Measurements from ENCODE around the gene TRIP10.

TRIP10 gene

GRCh38 chr19:6709549-6709948 lies 29.9 kb upstream of the TRIP10 start (continued):
- TF ChIP-seq, protein P1, sequence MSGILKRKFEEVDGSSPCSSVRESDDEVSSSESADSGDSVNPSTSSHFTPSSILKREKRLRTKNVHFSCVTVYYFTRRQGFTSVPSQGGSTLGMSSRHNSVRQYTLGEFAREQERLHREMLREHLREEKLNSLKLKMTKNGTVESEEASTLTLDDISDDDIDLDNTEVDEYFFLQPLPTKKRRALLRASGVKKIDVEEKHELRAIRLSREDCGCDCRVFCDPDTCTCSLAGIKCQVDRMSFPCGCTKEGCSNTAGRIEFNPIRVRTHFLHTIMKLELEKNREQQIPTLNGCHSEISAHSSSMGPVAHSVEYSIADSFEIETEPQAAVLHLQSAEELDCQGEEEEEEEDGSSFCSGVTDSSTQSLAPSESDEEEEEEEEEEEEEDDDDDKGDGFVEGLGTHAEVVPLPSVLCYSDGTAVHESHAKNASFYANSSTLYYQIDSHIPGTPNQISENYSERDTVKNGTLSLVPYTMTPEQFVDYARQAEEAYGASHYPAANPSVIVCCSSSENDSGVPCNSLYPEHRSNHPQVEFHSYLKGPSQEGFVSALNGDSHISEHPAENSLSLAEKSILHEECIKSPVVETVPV (CRISPR knock-in tag; IDR thresholded peaks at IDR 0.05) = no peak
- no peak for TF ChIP-seq ZC3H10 (CRISPR knock-in tag; IDR thresholded peaks at IDR 0.05)

DNA sequence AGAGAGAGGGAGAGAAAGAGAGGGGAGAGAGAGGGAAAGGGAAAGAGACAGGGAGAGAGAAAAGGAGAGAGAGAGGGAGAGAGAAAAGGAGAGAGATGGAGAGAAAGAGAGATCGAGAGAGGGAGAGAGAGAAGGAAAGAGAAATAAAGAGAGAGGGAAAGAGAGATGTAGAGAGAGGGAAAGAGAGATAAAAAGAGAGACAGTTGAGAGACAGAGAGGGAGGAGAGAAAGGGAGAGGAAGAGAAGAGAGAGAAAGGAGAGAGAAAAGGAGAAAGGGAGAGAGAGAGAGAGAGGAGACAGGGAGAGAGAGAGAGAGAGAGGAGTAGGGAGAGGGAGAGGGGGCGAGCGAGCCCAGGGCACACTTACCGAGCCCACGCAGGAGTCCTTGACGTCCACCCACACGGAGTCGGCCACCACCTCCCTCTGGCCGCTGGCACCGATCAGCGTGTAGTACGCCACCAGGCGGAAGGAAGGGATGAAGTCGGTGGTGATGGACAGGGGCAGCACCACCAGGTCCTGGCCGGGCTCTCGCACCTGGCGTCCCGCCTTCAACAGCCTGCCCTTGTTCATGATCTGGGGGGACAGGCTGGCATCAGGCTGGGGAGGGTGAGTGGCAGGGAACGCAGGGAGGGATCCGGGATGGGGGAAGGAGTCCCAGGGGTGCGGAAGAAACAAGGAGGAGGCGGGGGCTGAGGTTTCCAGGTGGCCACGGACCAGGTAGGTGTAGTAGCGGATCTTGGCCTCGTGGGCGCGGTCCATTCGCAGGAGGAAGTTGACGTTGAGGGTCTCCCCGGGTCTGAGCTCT lies 29.0 kb upstream of the TRIP10 start:
- TF ChIP-seq, protein P2, sequence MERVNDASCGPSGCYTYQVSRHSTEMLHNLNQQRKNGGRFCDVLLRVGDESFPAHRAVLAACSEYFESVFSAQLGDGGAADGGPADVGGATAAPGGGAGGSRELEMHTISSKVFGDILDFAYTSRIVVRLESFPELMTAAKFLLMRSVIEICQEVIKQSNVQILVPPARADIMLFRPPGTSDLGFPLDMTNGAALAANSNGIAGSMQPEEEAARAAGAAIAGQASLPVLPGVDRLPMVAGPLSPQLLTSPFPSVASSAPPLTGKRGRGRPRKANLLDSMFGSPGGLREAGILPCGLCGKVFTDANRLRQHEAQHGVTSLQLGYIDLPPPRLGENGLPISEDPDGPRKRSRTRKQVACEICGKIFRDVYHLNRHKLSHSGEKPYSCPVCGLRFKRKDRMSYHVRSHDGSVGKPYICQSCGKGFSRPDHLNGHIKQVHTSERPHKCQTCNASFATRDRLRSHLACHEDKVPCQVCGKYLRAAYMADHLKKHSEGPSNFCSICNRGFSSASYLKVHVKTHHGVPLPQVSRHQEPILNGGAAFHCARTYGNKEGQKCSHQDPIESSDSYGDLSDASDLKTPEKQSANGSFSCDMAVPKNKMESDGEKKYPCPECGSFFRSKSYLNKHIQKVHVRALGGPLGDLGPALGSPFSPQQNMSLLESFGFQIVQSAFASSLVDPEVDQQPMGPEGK (CRISPR knock-in tag; IDR thresholded peaks at IDR 0.05; ENCODE audit: borderline replicate concordance) = no peak
- TF ChIP-seq ZFP3 (CRISPR knock-in tag; IDR thresholded peaks at IDR 0.05) = no peak
- TF ChIP-seq TSHZ2 (CRISPR knock-in tag; IDR thresholded peaks at IDR 0.05) = no peak
- TF ChIP-seq BACH2 (CRISPR knock-in tag; IDR thresholded peaks at IDR 0.05; ENCODE audit: borderline replicate concordance) = no peak
- ATAC-seq = 0 out of 3 replicates have a peak, but pooled peaks have one; percentile 29

GRCh38 chr19:6711078-6711361 lies 28.5 kb upstream of the TRIP10 start:
- TF ChIP-seq ISL1 (CRISPR knock-in tag; IDR thresholded peaks at IDR 0.05) (no peak), CREB5 (CRISPR knock-in tag; IDR thresholded peaks at IDR 0.05; ENCODE audit: low read depth) (no peak), OSR1 (CRISPR knock-in tag; IDR thresholded peaks at IDR 0.05) (no peak), GLIS3 (CRISPR knock-in tag; IDR thresholded peaks at IDR 0.05) (no peak), TCF4 (CRISPR knock-in tag; IDR thresholded peaks at IDR 0.05; ENCODE audit: borderline replicate concordance) (no peak), ZFP3 (CRISPR knock-in tag; IDR thresholded peaks at IDR 0.05) (no peak), TOX (CRISPR knock-in tag; IDR thresholded peaks at IDR 0.05; ENCODE audit: borderline replicate concordance) (no peak), ZNF565 (CRISPR knock-in tag; conservative IDR thresholded peaks at IDR 0.05; ENCODE audit: low read depth) (no peak), ESRRG (CRISPR knock-in tag; IDR thresholded peaks at IDR 0.05) (no peak), ZNF8 (CRISPR knock-in tag; IDR thresholded peaks at IDR 0.05) (no peak), ZC3H10 (CRISPR knock-in tag; IDR thresholded peaks at IDR 0.05) (no peak), CSDC2 (CRISPR knock-in tag; IDR thresholded peaks at IDR 0.05) (no peak), TSHZ2 (CRISPR knock-in tag; IDR thresholded peaks at IDR 0.05) (no peak), POU6F1 (CRISPR knock-in tag; IDR thresholded peaks at IDR 0.05; ENCODE audit: borderline replicate concordance, low read depth) (no peak), RARB (CRISPR knock-in tag; IDR thresholded peaks at IDR 0.05) (no peak), ARNTL (CRISPR knock-in tag; IDR thresholded peaks at IDR 0.05; ENCODE audit: borderline replicate concordance, low read depth) (no peak), BACH2 (CRISPR knock-in tag; IDR thresholded peaks at IDR 0.05; ENCODE audit: borderline replicate concordance) (no peak), SNAI2 (CRISPR knock-in tag; IDR thresholded peaks at IDR 0.05) (no peak)
- TF ChIP-seq, protein P2 (CRISPR knock-in tag; IDR thresholded peaks at IDR 0.05; ENCODE audit: borderline replicate concordance) = no peak
- TF ChIP-seq, protein P1 (CRISPR knock-in tag; IDR thresholded peaks at IDR 0.05) = no peak
- no peak for ATAC-seq
